ENCODE measurements around the gene E2F7.

The E2F7 gene

DNA sequence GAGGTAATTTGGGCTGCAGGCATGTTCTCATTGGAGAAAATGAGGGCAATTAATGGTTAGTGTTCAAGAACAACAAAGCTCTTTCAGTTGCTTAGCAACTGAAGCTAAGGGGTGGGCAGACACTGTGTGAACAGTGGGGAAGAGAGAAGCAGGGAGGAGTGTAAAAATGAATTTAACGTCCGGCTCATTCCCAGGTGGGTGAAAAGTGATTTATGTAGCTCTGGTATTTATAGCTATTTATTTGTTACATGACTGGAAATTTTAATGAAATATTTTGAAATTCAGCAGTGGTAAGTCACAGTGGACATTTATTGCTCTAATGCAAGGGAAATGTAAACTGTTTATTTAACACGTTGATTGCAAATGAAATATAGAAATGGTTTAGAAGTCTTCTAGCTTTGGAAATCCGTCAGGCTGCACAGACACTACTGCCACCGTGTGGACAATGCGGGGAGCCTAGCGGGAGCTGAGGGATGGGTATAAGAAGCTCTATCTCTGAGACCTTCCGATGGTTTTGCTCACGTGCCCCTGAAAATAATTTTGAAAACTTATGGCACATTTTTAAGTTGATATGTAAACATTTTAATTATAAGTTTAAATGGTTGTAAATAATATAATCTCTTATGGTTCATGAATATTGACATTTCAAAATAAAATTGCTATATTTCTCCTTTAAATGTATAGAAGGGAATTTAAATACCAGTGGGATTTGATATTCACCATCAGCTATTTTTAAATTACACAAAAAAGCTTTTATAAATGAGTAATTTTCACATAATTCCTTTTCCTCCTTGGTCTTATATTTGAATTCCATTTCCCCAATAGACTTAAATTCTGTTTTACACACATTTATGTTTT, 54.4 kb downstream of the E2F7 start:
- peak; percentile 49 for DNase-seq

DNA sequence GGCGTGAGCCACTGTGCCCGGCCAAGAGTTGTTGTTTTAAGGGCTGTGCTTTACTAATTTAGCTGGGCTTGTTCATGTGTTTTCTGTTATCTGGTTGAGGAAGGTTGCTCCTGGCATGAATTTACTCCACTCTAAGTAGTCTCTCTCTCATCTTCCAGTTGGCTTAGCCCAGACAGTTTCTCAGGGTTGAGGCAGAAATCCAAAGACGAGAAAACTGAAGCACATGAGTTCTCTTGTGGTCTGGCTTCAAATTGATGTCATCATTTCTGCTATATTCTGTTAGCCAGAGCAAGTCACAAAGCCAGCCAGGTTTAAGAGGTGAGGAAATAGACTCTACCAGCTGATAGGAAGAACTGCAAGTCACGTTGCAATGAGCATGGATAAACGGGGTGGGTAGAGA, 57.9 kb downstream of the E2F7 start:
- DNase-seq: no peak

DNA sequence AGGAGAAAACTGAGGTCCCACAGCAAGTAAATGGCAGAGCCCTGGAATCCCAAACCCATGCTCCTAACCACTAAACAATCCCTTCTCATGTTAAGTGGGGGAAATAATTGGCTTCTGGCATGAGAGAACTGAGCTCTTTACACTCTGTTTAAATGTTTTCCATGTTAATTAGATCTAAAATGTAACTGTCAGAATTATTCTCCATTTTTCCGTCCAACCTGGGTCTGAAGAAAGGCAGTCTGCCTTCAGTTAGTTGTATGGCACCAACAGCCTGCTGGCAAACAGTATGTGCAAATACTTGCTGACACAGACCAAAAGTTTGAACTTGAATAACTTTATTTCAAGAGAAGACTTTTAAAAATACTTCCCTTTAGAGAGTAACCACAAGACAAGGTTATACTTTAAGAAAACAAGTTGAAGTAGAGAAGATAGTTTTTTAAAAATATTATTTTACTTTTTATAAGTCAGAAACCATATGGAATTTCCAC, 59.7 kb downstream of the E2F7 start:
- no peak for DNase-seq

DNA sequence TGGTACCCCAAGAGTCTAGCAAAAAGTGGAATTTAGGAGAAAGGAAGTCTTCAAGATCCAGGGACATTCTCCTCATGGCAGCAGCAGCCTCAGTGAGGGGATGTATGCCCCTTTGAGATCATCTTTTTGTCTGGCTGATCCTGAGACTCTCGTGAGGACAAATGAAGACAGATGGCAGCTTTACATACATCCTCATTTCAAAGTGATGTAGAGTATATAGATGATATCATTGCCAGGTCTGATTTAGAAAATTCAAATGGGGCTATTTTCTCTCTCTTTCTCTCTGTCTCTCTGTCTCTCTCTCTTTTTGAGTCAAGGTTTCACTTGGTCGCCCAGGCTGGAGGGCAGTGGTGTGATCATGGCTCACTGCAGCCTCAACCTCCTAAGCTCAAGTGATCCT, 61.5 kb downstream of the E2F7 start:
- DNase-seq: no peak

DNA sequence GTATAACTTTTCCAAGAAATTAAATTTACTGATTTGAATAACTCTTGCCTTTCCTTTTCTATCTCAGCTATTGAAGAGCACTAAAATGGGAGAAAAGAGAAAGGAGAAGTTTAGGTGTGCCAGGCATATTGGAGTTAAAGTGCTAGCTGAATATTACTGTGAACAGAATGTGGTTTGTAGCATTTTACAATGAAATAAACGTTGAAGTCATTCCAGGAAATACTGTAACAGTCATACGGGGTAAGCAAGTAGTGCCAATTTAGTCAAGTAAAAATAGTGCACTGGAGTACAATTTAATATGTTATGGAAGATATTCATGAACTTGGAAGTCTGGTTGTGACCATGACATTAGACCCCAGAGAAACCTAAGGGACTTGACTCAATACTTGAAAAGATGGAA, 62.1 kb downstream of the E2F7 start:
- DNase-seq: no peak

DNA sequence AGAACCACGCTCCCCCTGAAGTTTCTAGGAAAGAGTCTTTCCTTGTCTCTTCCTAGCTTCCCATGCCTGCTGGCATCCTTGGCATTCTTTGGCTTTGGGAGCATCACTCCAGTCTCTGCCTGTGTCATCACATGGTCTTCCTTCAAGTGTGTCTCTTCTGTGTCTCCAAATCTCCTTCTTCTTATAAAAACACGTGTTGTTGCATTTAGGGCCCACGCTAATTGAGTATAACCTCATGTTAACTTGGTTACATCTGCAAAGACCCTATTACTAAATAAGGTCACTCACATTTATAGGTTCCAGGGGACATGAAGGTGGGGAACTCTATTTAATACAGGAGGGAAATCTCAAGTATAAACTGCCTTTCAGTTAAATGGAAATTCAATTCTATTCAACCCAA, 63.0 kb downstream of the E2F7 start:
- DNase-seq: no peak

DNA sequence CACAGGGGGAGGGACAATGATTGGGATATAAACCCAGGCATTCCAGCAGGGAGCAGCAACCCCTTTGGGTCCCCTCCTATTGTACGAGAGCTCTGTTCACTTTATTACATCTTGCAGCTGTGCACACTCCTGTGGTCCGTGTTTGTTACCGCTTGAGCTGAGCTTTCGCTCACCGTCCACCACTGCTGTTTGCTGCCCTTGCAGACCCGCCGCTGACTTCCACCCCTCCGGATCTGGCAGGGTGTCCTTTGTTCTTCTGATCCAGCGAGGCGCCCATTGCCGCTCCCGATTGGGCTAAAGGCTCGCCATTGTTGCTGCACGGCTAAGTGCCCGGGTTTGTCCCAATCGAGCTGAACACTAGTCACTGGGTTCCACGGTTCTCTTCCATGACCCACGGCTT, 64.1 kb downstream of the E2F7 start:
- no peak for DNase-seq

DNA sequence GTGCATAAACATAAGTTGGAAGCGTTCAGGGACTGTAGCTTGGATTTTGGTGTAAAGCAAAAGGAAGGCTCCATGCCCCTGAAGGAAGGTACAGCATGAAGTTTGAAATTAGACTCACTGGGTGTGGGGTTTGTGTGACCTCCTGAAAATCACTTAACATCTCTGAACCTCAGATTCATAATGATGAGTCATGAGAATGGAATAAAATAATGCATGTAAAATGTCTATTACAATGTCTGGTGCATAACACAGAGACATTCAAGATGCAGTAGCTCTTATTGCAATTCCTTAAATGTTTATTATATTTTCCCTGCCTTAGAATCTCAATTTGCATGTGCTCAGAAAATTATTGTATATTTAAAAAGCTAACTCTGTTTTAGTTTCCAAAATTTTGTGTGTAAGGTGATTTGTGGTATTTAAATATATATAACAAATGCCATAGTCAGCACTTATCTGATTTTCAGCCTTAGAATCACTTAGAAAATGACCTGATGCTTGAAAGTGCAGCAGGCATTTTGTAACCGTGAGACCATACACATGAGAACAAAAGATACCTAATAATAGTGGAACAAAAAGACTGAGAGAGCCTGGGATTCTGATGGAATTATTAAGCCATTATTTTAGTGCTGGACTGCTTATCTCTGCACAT, 66.3 kb downstream of the E2F7 start:
- no peak for DNase-seq

DNA sequence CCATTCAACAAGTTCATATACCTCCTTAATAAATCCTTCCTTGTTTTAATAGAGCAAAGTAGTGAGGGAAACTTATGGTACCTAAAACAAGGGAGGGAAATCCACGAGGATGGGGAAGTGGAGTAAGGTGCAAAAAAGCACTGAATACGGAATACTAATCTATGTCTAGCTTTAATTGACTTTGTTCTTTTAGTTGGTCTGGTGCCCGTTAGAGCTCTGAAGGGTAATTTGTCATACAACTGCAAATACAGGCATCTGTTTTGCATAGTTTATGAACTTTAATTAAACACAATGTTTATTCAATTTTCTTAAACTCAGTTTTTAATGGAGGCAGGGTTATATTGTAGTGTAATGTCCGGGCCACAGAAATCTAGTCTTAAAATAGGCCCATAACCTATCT, 67.0 kb downstream of the E2F7 start:
- no peak for DNase-seq

DNA sequence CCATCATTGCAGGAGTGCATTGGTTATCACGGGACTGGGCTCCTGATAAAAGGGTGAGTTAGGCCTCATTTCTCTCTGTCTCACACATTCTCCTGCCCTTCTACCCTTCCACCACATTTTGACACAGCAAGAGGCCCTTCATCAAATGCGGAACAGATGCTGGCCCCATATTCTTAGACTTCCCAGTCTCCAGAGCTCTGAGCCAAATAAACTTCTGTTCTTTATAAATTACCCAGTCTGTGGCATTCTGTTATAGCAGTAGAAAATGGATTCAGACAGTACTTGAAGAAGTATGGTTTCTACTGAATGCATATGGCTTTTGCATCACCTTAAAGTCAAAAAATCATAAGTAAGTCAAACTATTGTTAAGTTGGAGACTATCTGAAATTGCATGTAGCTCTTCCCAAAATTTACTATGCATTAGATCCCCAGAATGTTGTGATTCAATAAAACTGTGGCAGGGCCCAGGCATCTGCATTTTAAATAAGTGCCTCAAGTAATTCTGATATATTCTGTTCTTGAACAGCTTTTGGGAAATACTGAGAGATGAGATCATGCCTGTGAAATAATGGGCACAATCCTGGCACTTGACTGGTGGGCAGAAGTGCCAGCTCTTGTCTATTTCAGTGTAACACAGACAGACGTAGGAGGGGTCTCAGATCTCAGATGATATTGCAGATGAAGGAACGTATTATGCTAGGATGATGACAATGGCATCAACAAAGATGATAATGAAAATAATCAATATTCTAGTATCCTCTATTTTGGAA, 68.2 kb downstream of the E2F7 start:
- no peak for DNase-seq

DNA sequence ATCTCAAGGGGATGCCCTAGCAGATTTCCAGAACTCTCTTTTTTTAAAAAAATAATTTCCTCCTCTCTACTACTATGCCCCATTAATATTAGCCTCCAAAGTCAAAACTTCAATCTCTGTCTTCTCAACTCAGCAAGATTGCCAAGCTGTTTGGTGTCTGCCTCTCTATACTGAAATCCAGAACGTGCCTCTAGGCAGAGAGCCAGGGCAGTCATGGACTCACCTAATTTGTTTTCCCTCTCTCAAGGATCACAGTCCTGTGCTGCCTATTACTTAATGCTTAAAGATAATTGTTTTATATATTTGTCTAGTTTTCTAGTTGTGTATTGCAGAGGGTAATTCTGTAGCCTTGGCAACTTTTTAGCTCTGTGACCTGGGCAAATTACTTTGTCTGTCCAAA, 74.7 kb downstream of the E2F7 start:
- DNase-seq: no peak

DNA sequence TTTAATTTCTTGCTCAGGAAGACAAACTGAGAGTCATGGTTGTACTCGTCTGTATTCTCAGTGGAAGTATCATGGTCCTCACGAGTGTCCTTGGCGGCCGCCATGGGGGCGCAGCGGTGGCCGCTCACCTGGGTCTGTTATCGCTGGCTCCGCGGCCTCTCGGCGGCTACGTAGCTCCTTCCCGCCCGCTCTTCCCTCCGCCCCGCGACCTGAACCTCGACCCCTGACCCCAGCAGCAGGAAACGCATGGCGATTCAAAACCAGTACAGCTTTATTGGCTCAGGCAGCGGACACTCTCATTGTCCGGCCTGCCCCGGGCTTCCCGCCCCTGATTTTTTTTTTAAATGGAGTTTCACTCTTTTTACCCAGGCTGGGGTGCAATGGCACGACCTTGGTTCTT, 80.8 kb downstream of the E2F7 start:
- no peak for DNase-seq

DNA sequence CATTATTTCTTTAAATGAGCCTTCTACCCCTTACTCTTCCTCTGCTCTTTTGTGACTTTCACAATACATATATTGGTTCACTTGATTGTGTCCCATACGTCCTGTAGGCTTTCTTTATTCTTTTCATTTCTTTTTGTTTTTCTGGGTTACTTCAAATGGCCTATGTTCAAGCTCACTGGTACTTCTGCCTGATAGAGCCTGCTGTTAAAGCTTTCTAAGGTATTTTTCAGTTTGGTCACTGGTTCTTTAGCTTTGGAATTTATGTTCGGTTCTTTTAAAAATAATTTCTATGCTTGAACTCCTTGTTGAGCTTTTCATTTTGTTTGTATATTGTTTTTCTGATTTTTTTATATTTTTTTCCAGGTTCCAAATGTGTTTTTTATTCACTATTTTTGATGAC, 81.9 kb downstream of the E2F7 start:
- no peak for DNase-seq

DNA sequence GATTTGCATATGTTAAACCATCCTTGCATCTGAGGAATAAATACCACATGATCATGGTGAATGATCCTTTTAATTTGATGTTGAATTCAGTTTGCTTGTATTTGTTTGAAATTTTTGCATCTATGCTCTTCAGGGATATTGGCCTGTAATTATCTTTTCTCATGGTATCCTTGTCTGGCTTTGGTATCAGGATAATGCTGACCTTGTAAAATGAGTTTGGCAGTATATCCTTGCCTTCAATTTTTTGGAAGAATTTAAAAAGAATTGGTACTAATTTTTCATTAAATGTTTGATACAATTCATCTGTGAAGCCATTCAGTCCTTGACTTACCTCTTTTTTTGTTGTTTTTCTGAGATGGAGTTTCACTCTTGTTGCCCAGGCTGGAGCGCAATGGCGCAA, 85.2 kb downstream of the E2F7 start:
- DNase-seq: no peak

DNA sequence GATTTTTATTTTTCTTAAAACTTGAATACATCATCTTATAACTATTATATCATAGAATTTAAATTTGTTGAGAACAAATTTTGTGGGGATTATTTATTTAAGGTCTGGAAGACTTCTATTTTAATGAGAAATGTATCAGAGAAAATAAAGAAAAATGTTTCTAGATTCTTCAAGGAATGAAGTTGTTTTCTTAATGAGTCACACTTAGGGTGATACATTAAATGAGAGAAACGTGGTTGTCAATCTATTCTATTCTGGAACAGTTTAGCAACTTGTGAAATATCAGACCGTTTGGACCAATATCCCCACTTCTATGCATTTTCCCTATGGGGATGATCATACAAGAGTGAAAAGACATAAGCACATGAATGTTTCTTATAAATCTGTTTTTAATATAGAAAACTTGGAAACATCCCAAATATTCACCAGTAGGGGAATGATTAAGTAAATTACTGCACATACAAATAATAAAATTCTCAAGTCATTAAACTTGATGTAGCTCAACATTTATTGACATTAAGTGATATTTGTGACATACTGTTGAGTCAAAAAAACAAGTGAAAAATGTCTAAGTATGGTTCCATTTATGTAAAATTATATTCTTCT, 88.5 kb downstream of the E2F7 start:
- DNase-seq: no peak

Data from DMS79 (cell line).